ENCODE results near the gene AGRN.

DNA sequence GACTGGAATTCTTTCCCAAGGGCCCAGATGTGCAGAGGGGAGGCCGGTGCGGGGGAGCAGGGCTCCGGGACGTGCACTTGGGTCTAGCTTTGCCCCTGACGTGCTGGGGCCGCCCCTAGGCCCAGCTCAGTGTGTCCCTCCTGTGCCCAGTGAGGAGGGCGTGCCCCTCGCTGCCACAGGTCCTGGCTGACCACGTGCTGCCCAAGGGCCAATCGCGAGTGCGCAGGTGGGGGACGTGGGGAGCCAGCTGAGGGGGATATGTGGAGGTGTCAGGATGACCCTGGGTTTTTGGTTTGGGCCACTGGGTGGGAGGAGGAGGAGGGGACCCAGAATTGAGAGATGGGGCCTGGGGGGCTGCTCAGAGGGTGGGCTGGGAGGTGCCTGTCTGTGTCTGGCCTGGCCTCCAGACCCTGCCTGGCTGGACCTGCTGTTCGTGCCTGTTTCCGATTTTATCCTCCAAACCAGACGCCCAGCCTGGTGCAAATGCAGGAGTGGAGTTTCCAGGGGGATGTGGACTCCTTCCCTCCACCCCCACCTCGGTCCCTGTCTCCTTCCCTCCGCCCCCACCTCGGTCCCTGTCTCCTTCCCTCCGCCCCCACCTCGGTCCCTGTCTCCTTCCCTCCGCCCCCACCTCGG, 60.3 kb downstream of the AGRN start:
- TF ChIP-seq POLR2A (IDR thresholded peaks at IDR 0.05) (no peak), EP300 (IDR thresholded peaks at IDR 0.05) (no peak), POLR2AphosphoS5 (IDR thresholded peaks at IDR 0.05) (no peak)
- TF ChIP-seq, protein P1, sequence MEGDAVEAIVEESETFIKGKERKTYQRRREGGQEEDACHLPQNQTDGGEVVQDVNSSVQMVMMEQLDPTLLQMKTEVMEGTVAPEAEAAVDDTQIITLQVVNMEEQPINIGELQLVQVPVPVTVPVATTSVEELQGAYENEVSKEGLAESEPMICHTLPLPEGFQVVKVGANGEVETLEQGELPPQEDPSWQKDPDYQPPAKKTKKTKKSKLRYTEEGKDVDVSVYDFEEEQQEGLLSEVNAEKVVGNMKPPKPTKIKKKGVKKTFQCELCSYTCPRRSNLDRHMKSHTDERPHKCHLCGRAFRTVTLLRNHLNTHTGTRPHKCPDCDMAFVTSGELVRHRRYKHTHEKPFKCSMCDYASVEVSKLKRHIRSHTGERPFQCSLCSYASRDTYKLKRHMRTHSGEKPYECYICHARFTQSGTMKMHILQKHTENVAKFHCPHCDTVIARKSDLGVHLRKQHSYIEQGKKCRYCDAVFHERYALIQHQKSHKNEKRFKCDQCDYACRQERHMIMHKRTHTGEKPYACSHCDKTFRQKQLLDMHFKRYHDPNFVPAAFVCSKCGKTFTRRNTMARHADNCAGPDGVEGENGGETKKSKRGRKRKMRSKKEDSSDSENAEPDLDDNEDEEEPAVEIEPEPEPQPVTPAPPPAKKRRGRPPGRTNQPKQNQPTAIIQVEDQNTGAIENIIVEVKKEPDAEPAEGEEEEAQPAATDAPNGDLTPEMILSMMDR (IDR thresholded peaks at IDR 0.05), result no peak
